Nephron progenitor cell (in vitro differentiated cells): ENCODE results near the gene CDK8.

Experiments
- DNase-seq: peaks from one replicate; pipeline ENCODE4 v3.0.0; 2021
- H3K27ac Mint-ChIP-seq: 2 replicates; pipeline ENCODE4 v1.8.0; 2021; ENCODE audit warnings: mild to moderate bottlenecking, moderate library complexity, mixed read lengths
- H3K27me3 Mint-ChIP-seq: 2 replicates; pipeline ENCODE4 v1.8.0; 2021; ENCODE audit warnings: mild to moderate bottlenecking, low read depth, mixed read lengths; ENCODE audit not compliant: poor library complexity
- H3K36me3 Mint-ChIP-seq: 2 replicates; pipeline ENCODE4 v1.8.0; 2021; ENCODE audit warnings: low read depth, mixed read lengths
- H3K4me1 Mint-ChIP-seq: 2 replicates; pipeline ENCODE4 v1.8.0; 2021; ENCODE audit warnings: mixed read lengths
- H3K4me3 Mint-ChIP-seq: 2 replicates; pipeline ENCODE4 v1.8.0; 2021; ENCODE audit warnings: mild to moderate bottlenecking, moderate library complexity, mixed read lengths
- H3K9me3 Mint-ChIP-seq: 2 replicates; pipeline ENCODE4 v1.8.0; 2021; ENCODE audit warnings: mild to moderate bottlenecking, moderate library complexity, mixed read lengths
- CTCF ChIP-seq: fragments of 200-600 bp; sonication (generic); IDR thresholded peaks from 2 replicates; pipeline ENCODE4 v1.5.0; 2021; ENCODE audit warnings: antibody characterized with exemption

CDK8 gene

GRCh38 chr13:26220575-26220974 is 33.4 kb upstream of the CDK8 start:
- peaks cover 38% of the 10 kb centered on the region for H3K4me1 Mint-ChIP-seq
- H3K36me3 Mint-ChIP-seq, result peaks cover 34% of the 10 kb centered on the region
- no peak overlapping the region for H3K27ac Mint-ChIP-seq
- peak overlapping the region; percentile 98 for H3K4me3 Mint-ChIP-seq
- no peaks in the 10 kb centered on the region for H3K9me3 Mint-ChIP-seq
- TF ChIP-seq CTCF, result no peak
- DNase-seq, result no peak
- no peaks in the 10 kb centered on the region for H3K27me3 Mint-ChIP-seq

GRCh38 chr13:26221399-26221720 is 32.6 kb upstream of the CDK8 start:
- DNase-seq, result no peak
- H3K27ac Mint-ChIP-seq, result peak overlapping the region; percentile 99
- TF ChIP-seq CTCF, result no peak

GRCh38 chr13:26221721-26222519 is 32.0 kb upstream of the CDK8 start, which contains the start of gene RNF6:
Gene RNF6, minus strand, starts transcription at chr13:26222314. Its CDS starts 2,665 bp downstream, at chr13:26219649.
- Mint-ChIP-seq H3K9me3 (no peaks in the 10 kb centered on the region), H3K4me1 (peaks cover 38% of the 10 kb centered on the region), H3K36me3 (peaks cover 27% of the 10 kb centered on the region), H3K4me3 (peak within 1 kb of the TSS; percentile 98), H3K27me3 (peaks cover 5% of the 10 kb centered on the region), H3K27ac (peak within 1 kb of the TSS; percentile 100)
- DNase-seq, result peak; percentile 85
- no peak for TF ChIP-seq CTCF

More at GRCh38 chr13:26221399-26221720, 32.6 kb upstream of the CDK8 start:
- Mint-ChIP-seq H3K27me3 (peaks cover 3% of the 10 kb centered on the region), H3K4me3 (peak overlapping the region; percentile 98), H3K36me3 (peaks cover 32% of the 10 kb centered on the region), H3K9me3 (no peaks in the 10 kb centered on the region), H3K4me1 (peaks cover 38% of the 10 kb centered on the region)

- no peak for DNase-seq
- peak overlapping the region; percentile 100 for H3K27ac Mint-ChIP-seq
- H3K27me3 Mint-ChIP-seq, result peaks cover 10% of the 10 kb centered on the region
- H3K9me3 Mint-ChIP-seq, result no peaks in the 10 kb centered on the region
- no peak for TF ChIP-seq CTCF
- peaks cover 20% of the 10 kb centered on the region for H3K36me3 Mint-ChIP-seq
- peaks cover 38% of the 10 kb centered on the region for H3K4me1 Mint-ChIP-seq
- H3K4me3 Mint-ChIP-seq, result peak overlapping the region; percentile 98
These were observed 31.3 kb upstream of the CDK8 start for GRCh38 chr13:26222520-26223046.

- no peaks in the 10 kb centered on the region for H3K36me3 Mint-ChIP-seq
- H3K4me3 Mint-ChIP-seq, result no peak overlapping the region
- H3K27me3 Mint-ChIP-seq, result peaks cover 16% of the 10 kb centered on the region
- no peaks in the 10 kb centered on the region for H3K9me3 Mint-ChIP-seq
- no peak overlapping the region for H3K27ac Mint-ChIP-seq
- DNase-seq, result no peak
- TF ChIP-seq CTCF, result no peak
- H3K4me1 Mint-ChIP-seq, result peaks cover 21% of the 10 kb centered on the region
These were observed 27.9 kb upstream of the CDK8 start for GRCh38 chr13:26225896-26226617.
